GM12878 (cell line): ENCODE measurements around the gene SEMA5A. TPM values are rescaled to one million over a fixed set of nuclear protein-coding genes. Genes with fewer than 3 reads are reported as not detected.

ENCODE experiments used
- ATAC-seq: fragments of 200-7000 bp; cut with Tn5 transposase; 3 replicates; pipeline ENCODE4 v1.9.1; 2020; ENCODE audit warnings: mild to moderate bottlenecking, moderate library complexity
- BruUV-seq: library from RNA; stranded (reverse); fragments of 400-500 nt; replicated peaks from 2 replicates; lab custom pipeline; 2021; lab: Mats Ljungman, UMichigan
- CTCF ChIA-PET: fragments of 300-600 bp; sonication (Branson Sonifier 250); formaldehyde crosslinking; extraction: SDS; loops from one replicate; lab custom pipeline; 2021; ENCODE audit warnings: inconsistent platforms; lab: Yijun Ruan, JAX
- POLR2A ChIA-PET: fragments of 350-600 bp; formaldehyde crosslinking; extraction: SDS; loops from one replicate; lab custom pipeline; 2021; ENCODE audit warnings: inconsistent platforms; lab: Charles Lee
- RAD21 ChIA-PET: fragments of 300-600 bp; sonication (Branson Sonifier 250); formaldehyde crosslinking; loops from one replicate; lab custom pipeline; 2023; ENCODE audit warnings: antibody characterized with exemption; ENCODE audit not compliant: unreplicated experiment; lab: Charles Lee
- SMC1A ChIA-PET: fragments of 300-600 bp; sonication (Branson Sonifier 250); formaldehyde crosslinking; loops from one replicate; lab custom pipeline; 2023; ENCODE audit not compliant: unreplicated experiment, uncharacterized antibody; lab: Charles Lee
- DNase-seq: peaks from one replicate; pipeline ENCODE4 v3.0.0-alpha.2; 2011; ENCODE audit warnings: low read depth, low spot score
- FAIRE-seq: peaks from 3 replicates; lab custom pipeline; 2011; peaks lifted over from hg19 to GRCh38; lab: Jason Lieb, UNC
- H2AFZ ChIP-seq: 2 replicates; pipeline ENCODE4 v1.6.0; 2011; ENCODE audit warnings: low read depth, low read length, control low read depth; ENCODE audit not compliant: control insufficient read depth
- H3K27ac ChIP-seq: 2 replicates; pipeline ENCODE4 v1.5.1; 2011; ENCODE audit warnings: control low read depth; ENCODE audit not compliant: control insufficient read depth, insufficient read depth
- H3K27me3 ChIP-seq, 2 experiments: replicated peaks in 1 of 2; 2 replicates each; pipeline versions ENCODE4 v1.6.0 to v1.6.1; 2011; ENCODE audit warnings: low read length in 1 of 2; ENCODE audit not compliant: control insufficient read depth in 2 of 2, insufficient read depth in 2 of 2
- H3K36me3 ChIP-seq, 2 experiments: 2 replicates each; pipeline ENCODE4 v1.5.1; 2011; ENCODE audit warnings: low read length in 1 of 2; ENCODE audit not compliant: control insufficient read depth in 2 of 2, insufficient read depth in 2 of 2
- H3K4me1 ChIP-seq: 2 replicates; pipeline ENCODE4 v1.6.1; 2011; ENCODE audit warnings: mild to moderate bottlenecking, low read length, moderate library complexity, mixed read lengths; ENCODE audit not compliant: control insufficient read depth, insufficient read depth
- H3K4me2 ChIP-seq: 2 replicates; pipeline ENCODE4 v1.6.0; 2011; ENCODE audit warnings: control low read depth; ENCODE audit not compliant: control insufficient read depth, insufficient read depth
- H3K4me3 ChIP-seq: fragments of 200-600 bp; sonication (generic); 2 replicates; pipeline ENCODE4 v1.5.1; 2016
- H3K79me2 ChIP-seq: 2 replicates; pipeline ENCODE4 v1.6.0; 2011; ENCODE audit warnings: low read length; ENCODE audit not compliant: control insufficient read depth, insufficient read depth
- H3K9ac ChIP-seq: 2 replicates; pipeline ENCODE4 v1.8.0; 2011; ENCODE audit warnings: low read length, control low read depth, mixed read lengths; ENCODE audit not compliant: control insufficient read depth, insufficient read depth
- H3K9me3 ChIP-seq: replicated peaks from 3 replicates; pipeline ENCODE4 v1.5.1; 2011; ENCODE audit warnings: mild to moderate bottlenecking, low read length; ENCODE audit not compliant: control insufficient read depth, insufficient read depth
- H4K20me1 ChIP-seq: 2 replicates; pipeline ENCODE4 v1.6.0; 2011; ENCODE audit not compliant: control insufficient read depth, insufficient read depth
- ATF7 ChIP-seq: fragments of 450-650 bp; IDR thresholded peaks from 2 replicates; pipeline ENCODE4 v1.6.1; 2016; ENCODE audit warnings: low read depth, mild to moderate bottlenecking
- BRCA1 ChIP-seq: IDR thresholded peaks from 2 replicates; pipeline ENCODE4 v1.6.1; 2011; ENCODE audit warnings: low read depth, low read length, improper control_type of control experiment
- CREB1 ChIP-seq: IDR thresholded peaks from 2 replicates; pipeline ENCODE4 v1.6.1; 2012; ENCODE audit warnings: low read depth, mild to moderate bottlenecking, inconsistent platforms
- EED ChIP-seq: sonication (generic); IDR thresholded peaks from 2 replicates; pipeline ENCODE4 v1.6.1; 2016; ENCODE audit warnings: antibody characterized with exemption, low read depth
- FOXM1 ChIP-seq: IDR thresholded peaks from 2 replicates; pipeline ENCODE4 v1.6.1; 2012; ENCODE audit warnings: low read depth, mild to moderate bottlenecking, inconsistent platforms, low read length, moderate library complexity
- HDAC2 ChIP-seq: fragments of 200-600 bp; sonication (generic); IDR thresholded peaks from 2 replicates; pipeline ENCODE4 v1.6.1; 2017
- JUNB ChIP-seq: IDR thresholded peaks from 2 replicates; pipeline ENCODE4 v1.6.1; 2016; ENCODE audit warnings: antibody characterized with exemption, mild to moderate bottlenecking
- MLLT1 ChIP-seq: fragments of 450-650 bp; IDR thresholded peaks from 2 replicates; pipeline ENCODE4 v1.6.1; 2016; ENCODE audit warnings: mild to moderate bottlenecking
- MYC ChIP-seq: IDR thresholded peaks from 2 replicates; pipeline ENCODE4 v1.6.1; 2011; ENCODE audit warnings: mild to moderate bottlenecking, low read length, moderate library complexity, inconsistent platforms; ENCODE audit not compliant: insufficient read depth, insufficient replicate concordance, insufficient read length, severe bottlenecking
- NFIC ChIP-seq: IDR thresholded peaks from 2 replicates; pipeline ENCODE4 v1.6.1; 2012; ENCODE audit warnings: low read depth, mild to moderate bottlenecking, inconsistent platforms, low read length, moderate library complexity
- NFYA ChIP-seq: IDR thresholded peaks from 2 replicates; pipeline ENCODE4 v1.6.1; 2011; ENCODE audit warnings: low read depth, mild to moderate bottlenecking, low read length, improper control_type of control experiment, borderline replicate concordance
- NR2C2 ChIP-seq: IDR thresholded peaks from 2 replicates; pipeline ENCODE4 v1.6.1; 2011; ENCODE audit warnings: borderline replicate concordance, low read depth; ENCODE audit not compliant: control insufficient read depth, insufficient read length
- PML ChIP-seq: IDR thresholded peaks from 2 replicates; pipeline ENCODE4 v1.6.1; 2012; ENCODE audit warnings: low read length, inconsistent platforms
- POLR2A ChIP-seq: IDR thresholded peaks from 2 replicates; pipeline ENCODE4 v1.6.1; 2011; ENCODE audit warnings: low read depth, mild to moderate bottlenecking, low read length
- SIN3A ChIP-seq: IDR thresholded peaks from 2 replicates; pipeline ENCODE4 v1.6.1; 2012; ENCODE audit warnings: low read depth, low read length, improper control_type of control experiment
- SMARCA5 ChIP-seq: fragments of 450-650 bp; IDR thresholded peaks from 2 replicates; pipeline ENCODE4 v1.6.1; 2017; ENCODE audit warnings: mild to moderate bottlenecking
- SP1 ChIP-seq: IDR thresholded peaks from one replicate; pipeline ENCODE4 v1.6.1; 2011; ENCODE audit warnings: low read depth, low read length
- TCF7 ChIP-seq: IDR thresholded peaks from 2 replicates; pipeline ENCODE4 v1.6.1; 2014; ENCODE audit warnings: antibody characterized with exemption, borderline replicate concordance
- WGBS: methylation state at CpG from one replicate; pipeline ENCODE4 v1.1.6; 2016; ENCODE audit warnings: low lambda C conversion rate; ENCODE audit not compliant: insufficient replicate concordance, insufficient coverage; ENCODE audit errors: missing lambda C conversion rate; 5-methylcytosine and 5-hydroxymethylcytosine counted together
- in situ Hi-C: fragments of 300-500 bp; cut with MboI; formaldehyde crosslinking; loops from 9 replicates; pipeline ENCODE4 v1.14.3; 2018; ENCODE audit warnings: mixed read lengths
- intact Hi-C: fragments of 100-400 bp; cut with micrococcal nuclease; formaldehyde crosslinking; loops from one replicate; pipeline ENCODE4 v1.14.2; 2022; ENCODE audit not compliant: unreplicated experiment
- polyA plus RNA-seq, 11 experiments: library from polyadenylated mRNA; depleted of rRNA in 4 of 11; unstranded in 6 of 11; stranded (reverse) in 5 of 11; fragments of >200 nt; fragmentation: Nextera tagmentation in 4 of 11; fragmentation: Illumina TruSeq in 1 of 11; extraction: Ambion mirVana in 4 of 11; extraction: Trizol in 1 of 11; gene quantifications; 1 replicate in 1 of 11; 2 replicates in 10 of 11; pipeline versions ENCODE4 v1.2.1 to v1.2.3, GENCODE V29; 2011 to 2016; ENCODE audit warnings: inconsistent platforms in 2 of 11, missing spikeins in 2 of 11, low read depth in 1 of 11
- total RNA-seq, 4 experiments: library from RNA; depleted of rRNA in 3 of 4; stranded (reverse); fragments of >200 nt in 3 of 4; fragmentation: Illumina TruSeq in 1 of 4; extraction: Trizol in 1 of 4; gene quantifications; 2 replicates each; pipeline versions ENCODE4 v1.2.1 to v1.2.3, GENCODE V29; 2013 to 2021
- TF ChIP-seq, protein P1 (sequence below): IDR thresholded peaks from 2 replicates; pipeline ENCODE4 v1.6.1; 2011; ENCODE audit warnings: borderline replicate concordance, low read depth, mild to moderate bottlenecking, moderate library complexity, mixed read lengths, low read length; ENCODE audit not compliant: insufficient read depth; ENCODE audit errors: extremely low read length

The SEMA5A gene
- total and polyA plus RNA-seq, 10 of the 15 experiments (the other 5 are each of a cell fraction or from before 2014, with no cell fraction given), result 0.03 to 2.4 (median 0.09) TPM; not detected in 1

- intact Hi-C loops (no loop called here), in situ Hi-C loops (no loop called here)
- POLR2A ChIA-PET, result no interaction called here
- Histone ChIP-seq H3K27ac (no peak overlapping the region), H4K20me1 (no peaks in the 10 kb centered on the region), H3K27me3 (no peaks in the 10 kb centered on the region), H3K79me2 (no peaks in the 10 kb centered on the region), H3K9me3 (no peaks in the 10 kb centered on the region), H3K4me3 (no peak overlapping the region), H3K36me3 (no peaks in the 10 kb centered on the region), H3K4me1 (no peaks in the 10 kb centered on the region), H2AFZ (no peak overlapping the region), H3K4me2 (no peak overlapping the region), H3K9ac (no peak overlapping the region)
- TF ChIP-seq MYC (no peak), BRCA1 (no peak), SIN3A (no peak), TCF7 (no peak), CREB1 (no peak), ATF7 (no peak), SMARCA5 (no peak), PML (no peak), SP1 (no peak), EED (no peak)
- ATAC-seq (no peak), DNase-seq (no peak), FAIRE-seq (no peak)
- CTCF ChIA-PET, result interaction anchor here (1.3 kb wide), 1 partner anchor 44 kb away, joined by 6 read pairs; no protein-coding TSS in a partner anchor
- no TSS peak for BruUV-seq
- RAD21 ChIA-PET, result no interaction called here
- WGBS, result 36% methylated on average over 6 of the region's 6 CpGs
- SMC1A ChIA-PET, result no interaction called here
Observed at GRCh38 chr5:9588254-9588653, 42.4 kb upstream of the SEMA5A start.

DNA sequence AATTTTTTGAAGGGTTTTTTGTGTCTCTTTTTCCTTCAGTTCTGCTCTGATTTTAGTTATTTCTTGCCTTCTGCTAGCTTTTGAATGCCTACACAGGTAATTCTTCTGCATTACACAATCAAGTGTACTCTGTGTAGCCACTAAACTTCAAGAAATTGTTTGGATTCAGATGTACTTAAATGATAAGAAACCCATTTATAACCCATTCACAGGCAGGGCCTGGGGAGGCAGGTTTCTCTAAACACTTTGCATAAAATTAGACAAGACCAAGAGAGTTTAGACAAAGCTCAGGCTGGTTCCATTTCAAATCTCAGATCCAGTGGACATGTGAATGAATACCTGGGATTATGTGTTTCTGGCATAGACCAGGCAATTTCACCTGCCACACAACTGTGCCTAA, 41.3 kb upstream of the SEMA5A start:
- in situ Hi-C loops, result no loop called here
- H3K9me3 ChIP-seq, result no peaks in the 10 kb centered on the region
- no peak overlapping the region for H3K4me3 ChIP-seq
- RAD21 ChIA-PET, result no interaction called here
- H2AFZ ChIP-seq, result no peak overlapping the region
- no peak for FAIRE-seq
- H3K9ac ChIP-seq, result no peak overlapping the region
- no peak overlapping the region for H3K27ac ChIP-seq
- BruUV-seq, result no TSS peak
- CTCF ChIA-PET, result no interaction called here
- POLR2A ChIA-PET, result no interaction called here
- SMC1A ChIA-PET, result no interaction called here
- no peak for ATAC-seq
- no peaks in the 10 kb centered on the region for H4K20me1 ChIP-seq
- intact Hi-C loops, result no loop called here
- DNase-seq, result no peak
- no peaks in the 10 kb centered on the region for H3K4me1 ChIP-seq
- no peaks in the 10 kb centered on the region for H3K36me3 ChIP-seq
- no peak overlapping the region for H3K4me2 ChIP-seq
- no peaks in the 10 kb centered on the region for H3K79me2 ChIP-seq
- H3K27me3 ChIP-seq, result no peaks in the 10 kb centered on the region
- TF ChIP-seq MLLT1 (no peak), FOXM1 (no peak), HDAC2 (no peak), NFYA (no peak), POLR2A (no peak), JUNB (no peak), NR2C2 (no peak), NFIC (no peak)
- TF ChIP-seq, protein P1, sequence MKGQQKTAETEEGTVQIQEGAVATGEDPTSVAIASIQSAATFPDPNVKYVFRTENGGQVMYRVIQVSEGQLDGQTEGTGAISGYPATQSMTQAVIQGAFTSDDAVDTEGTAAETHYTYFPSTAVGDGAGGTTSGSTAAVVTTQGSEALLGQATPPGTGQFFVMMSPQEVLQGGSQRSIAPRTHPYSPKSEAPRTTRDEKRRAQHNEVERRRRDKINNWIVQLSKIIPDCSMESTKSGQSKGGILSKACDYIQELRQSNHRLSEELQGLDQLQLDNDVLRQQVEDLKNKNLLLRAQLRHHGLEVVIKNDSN, result no peak
